Caco-2 (cell line): Measurements from ENCODE around the gene GALNT14. TPM values are rescaled to one million over a fixed set of nuclear protein-coding genes. Genes with fewer than 3 reads are reported as not detected.

Experiments used
- BruUV-seq: library from RNA; stranded (reverse); fragments of 400-500 nt; replicated peaks from 2 replicates; lab custom pipeline; 2021; lab: Mats Ljungman, UMichigan
- CTCF ChIA-PET: fragments of 300-600 bp; sonication (Branson Sonifier 250); formaldehyde crosslinking; loops from one replicate; lab custom pipeline; 2022; ENCODE audit warnings: antibody characterized with exemption; lab: Charles Lee
- POLR2A ChIA-PET: fragments of 300-600 bp; sonication (Branson Sonifier 250); formaldehyde crosslinking; loops from one replicate; lab custom pipeline; 2022; ENCODE audit warnings: antibody characterized with exemption; lab: Charles Lee
- DNase-seq, 2 experiments: peaks; one replicate each; pipeline versions ENCODE4 v3.0.0 to v3.0.0-alpha.2; 2020 to 2022
- H3K27me3 ChIP-seq: replicated peaks from 2 replicates; pipeline ENCODE4 v1.6.0; 2011; ENCODE audit warnings: low read length; ENCODE audit not compliant: control insufficient read depth, insufficient read depth
- H3K36me3 ChIP-seq: 2 replicates; pipeline ENCODE4 v1.5.1; 2011; ENCODE audit warnings: low read length; ENCODE audit not compliant: control insufficient read depth, insufficient read depth
- H3K4me1 ChIP-seq: fragments of 250-450 bp; sonication (Bioruptor Pico); 2 replicates; pipeline ENCODE4 v1.5.1; 2020; ENCODE audit warnings: mild to moderate bottlenecking
- H3K4me3 ChIP-seq: 2 replicates; pipeline ENCODE4 v1.5.1; 2011; ENCODE audit warnings: low read depth, mild to moderate bottlenecking, control low read depth, low read length
- H3K9me3 ChIP-seq: fragments of 250-450 bp; sonication (Bioruptor Pico); 2 replicates; pipeline ENCODE4 v1.5.1; 2020; ENCODE audit warnings: mild to moderate bottlenecking, moderate library complexity
- H3K27ac Mint-ChIP-seq: one replicate; pipeline ENCODE4 v1.8.0; 2022; ENCODE audit warnings: mixed read lengths; ENCODE audit not compliant: unreplicated experiment
- H3K27me3 Mint-ChIP-seq: one replicate; pipeline ENCODE4 v1.8.0; 2022; ENCODE audit warnings: mixed read lengths; ENCODE audit not compliant: insufficient read depth, unreplicated experiment
- H3K36me3 Mint-ChIP-seq: one replicate; pipeline ENCODE4 v1.8.0; 2022; ENCODE audit warnings: mild to moderate bottlenecking, mixed read lengths; ENCODE audit not compliant: insufficient read depth, unreplicated experiment
- H3K4me1 Mint-ChIP-seq: one replicate; pipeline ENCODE4 v1.8.0; 2022; ENCODE audit warnings: low read depth, mixed read lengths; ENCODE audit not compliant: unreplicated experiment
- H3K4me3 Mint-ChIP-seq: one replicate; pipeline ENCODE4 v1.8.0; 2022; ENCODE audit warnings: mild to moderate bottlenecking, moderate library complexity, mixed read lengths; ENCODE audit not compliant: unreplicated experiment
- H3K9me3 Mint-ChIP-seq: one replicate; pipeline ENCODE4 v1.8.0; 2022; ENCODE audit warnings: mixed read lengths; ENCODE audit not compliant: unreplicated experiment
- intact Hi-C: fragments of 100-400 bp; cut with micrococcal nuclease; formaldehyde crosslinking; loops from one replicate; pipeline ENCODE4 v1.10.0; 2022; ENCODE audit not compliant: unreplicated experiment
- total RNA-seq: library from RNA; stranded (reverse); gene quantifications from 2 replicates; pipeline ENCODE4 v1.2.3, GENCODE V29; 2022
- TF ChIP-seq, protein P1 (sequence below), 2 experiments: fragments of 200-600 bp in 1 of 2; IDR thresholded peaks; 1 replicate in 1 of 2; 2 replicates in 1 of 2; pipeline versions ENCODE4 v1.5.1 to v1.8.0; 2011 to 2022; ENCODE audit warnings: antibody characterized with exemption in 1 of 2, control low read depth in 1 of 2, inconsistent platforms in 1 of 2, low read depth in 1 of 2, low read length in 1 of 2, mild to moderate bottlenecking in 1 of 2, moderate library complexity in 1 of 2; ENCODE audit not compliant: insufficient read depth in 1 of 2, severe bottlenecking in 1 of 2, unreplicated experiment in 1 of 2

The GALNT14 gene
- total RNA-seq, 1 experiment from 2014 or later = not detected

DNA sequence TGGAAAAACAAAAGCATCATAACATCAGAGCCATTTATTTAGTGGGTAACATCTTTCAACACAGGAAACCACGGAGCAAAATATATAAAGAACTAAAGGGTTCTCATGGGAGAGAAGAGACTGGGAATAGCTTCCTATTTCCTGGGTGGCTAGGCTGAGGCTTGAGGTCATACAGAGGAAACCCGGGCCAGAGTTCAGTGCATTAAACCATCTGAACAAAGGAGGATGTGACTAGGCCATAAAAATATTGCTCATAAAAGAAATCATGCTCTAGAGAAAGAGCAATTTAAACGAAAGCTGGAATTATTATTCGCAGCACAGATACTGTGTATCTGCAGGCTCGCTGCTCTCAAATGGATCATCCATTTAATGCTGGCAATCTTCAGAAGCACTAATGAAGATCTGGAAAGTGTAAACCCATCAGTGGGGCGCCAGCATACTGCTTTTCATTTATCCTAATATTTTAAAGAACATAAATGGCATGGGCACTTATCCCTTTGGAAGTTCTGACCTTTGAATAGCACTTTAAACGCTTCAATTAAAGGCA, 83.3 kb downstream of the GALNT14 start:
- H3K9me3 ChIP-seq = no peaks in the 10 kb centered on the region
- ChIA-PET POLR2A (no interaction called here), CTCF (no interaction called here)
- H3K36me3 Mint-ChIP-seq = no peaks in the 10 kb centered on the region
- peaks cover 10% of the 10 kb centered on the region for H3K27me3 Mint-ChIP-seq
- no peaks in the 10 kb centered on the region for H3K36me3 ChIP-seq
- no peak overlapping the region for H3K4me3 Mint-ChIP-seq
- no peak for DNase-seq
- no peaks in the 10 kb centered on the region for H3K4me1 Mint-ChIP-seq
- intact Hi-C loops = no loop called here
- H3K27me3 ChIP-seq = no peaks in the 10 kb centered on the region
- no TSS peak for BruUV-seq
- no peak overlapping the region for H3K4me3 ChIP-seq
- H3K27ac Mint-ChIP-seq = no peak overlapping the region
- TF ChIP-seq, protein P1, sequence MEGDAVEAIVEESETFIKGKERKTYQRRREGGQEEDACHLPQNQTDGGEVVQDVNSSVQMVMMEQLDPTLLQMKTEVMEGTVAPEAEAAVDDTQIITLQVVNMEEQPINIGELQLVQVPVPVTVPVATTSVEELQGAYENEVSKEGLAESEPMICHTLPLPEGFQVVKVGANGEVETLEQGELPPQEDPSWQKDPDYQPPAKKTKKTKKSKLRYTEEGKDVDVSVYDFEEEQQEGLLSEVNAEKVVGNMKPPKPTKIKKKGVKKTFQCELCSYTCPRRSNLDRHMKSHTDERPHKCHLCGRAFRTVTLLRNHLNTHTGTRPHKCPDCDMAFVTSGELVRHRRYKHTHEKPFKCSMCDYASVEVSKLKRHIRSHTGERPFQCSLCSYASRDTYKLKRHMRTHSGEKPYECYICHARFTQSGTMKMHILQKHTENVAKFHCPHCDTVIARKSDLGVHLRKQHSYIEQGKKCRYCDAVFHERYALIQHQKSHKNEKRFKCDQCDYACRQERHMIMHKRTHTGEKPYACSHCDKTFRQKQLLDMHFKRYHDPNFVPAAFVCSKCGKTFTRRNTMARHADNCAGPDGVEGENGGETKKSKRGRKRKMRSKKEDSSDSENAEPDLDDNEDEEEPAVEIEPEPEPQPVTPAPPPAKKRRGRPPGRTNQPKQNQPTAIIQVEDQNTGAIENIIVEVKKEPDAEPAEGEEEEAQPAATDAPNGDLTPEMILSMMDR (IDR thresholded peaks at IDR 0.05; ENCODE audit: insufficient read depth in 1 of 2, low read depth in 1 of 2, low read length in 1 of 2, severe bottlenecking in 1 of 2, unreplicated experiment in 1 of 2) = no peak
- no peaks in the 10 kb centered on the region for H3K9me3 Mint-ChIP-seq
- H3K4me1 ChIP-seq = no peaks in the 10 kb centered on the region

DNA sequence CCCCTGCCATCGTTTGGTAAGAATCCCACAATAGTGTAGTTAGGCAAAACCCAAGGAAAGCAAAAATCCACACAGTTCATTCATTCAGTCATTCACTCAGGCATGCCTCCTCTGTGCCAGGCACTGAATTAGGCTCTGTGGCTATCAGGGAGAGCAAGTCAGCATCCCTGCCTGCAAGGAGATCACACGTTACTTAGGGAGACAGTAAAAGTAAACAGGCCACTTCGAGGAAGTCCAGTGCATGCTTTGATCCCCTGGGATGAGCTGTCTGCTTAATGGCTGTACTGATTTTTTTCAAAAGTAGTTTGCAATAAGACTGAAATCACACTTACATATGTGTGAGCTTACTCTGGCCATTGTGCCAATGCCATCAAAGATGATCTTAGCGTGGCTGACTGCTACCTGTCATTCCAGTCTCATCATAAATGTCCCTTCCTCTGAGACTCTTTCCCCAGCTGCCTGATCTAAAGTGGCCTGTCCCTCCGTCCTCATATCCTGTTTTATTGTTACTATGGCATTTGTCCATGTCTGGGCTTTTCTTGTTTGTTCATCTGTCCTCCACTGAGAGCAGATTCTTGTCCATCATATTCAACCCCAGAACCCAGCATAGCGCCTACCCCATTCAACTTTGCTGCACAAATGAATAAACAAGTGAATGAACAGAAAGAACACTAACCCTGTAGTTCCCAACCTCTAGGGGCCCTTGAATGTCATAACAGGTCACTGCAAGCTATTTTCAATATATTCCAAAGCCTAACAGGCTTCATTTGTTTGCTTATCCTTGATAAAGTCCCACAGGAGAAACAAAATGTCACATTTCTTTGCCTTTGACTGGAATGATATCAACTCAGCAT, 84.1 kb downstream of the GALNT14 start:
- Histone ChIP-seq H3K27me3 (no peaks in the 10 kb centered on the region), H3K4me1 (no peaks in the 10 kb centered on the region), H3K9me3 (no peaks in the 10 kb centered on the region), H3K4me3 (no peak overlapping the region), H3K36me3 (no peaks in the 10 kb centered on the region)
- intact Hi-C loops = no loop called here
- ChIA-PET POLR2A (no interaction called here), CTCF (no interaction called here)
- no peak for DNase-seq
- Mint-ChIP-seq H3K9me3 (no peaks in the 10 kb centered on the region), H3K4me3 (no peak overlapping the region), H3K4me1 (no peaks in the 10 kb centered on the region), H3K36me3 (no peaks in the 10 kb centered on the region), H3K27ac (no peak overlapping the region), H3K27me3 (peaks cover 10% of the 10 kb centered on the region)
- no TSS peak for BruUV-seq
- TF ChIP-seq, protein P1 (IDR thresholded peaks at IDR 0.05; ENCODE audit: insufficient read depth in 1 of 2, low read depth in 1 of 2, low read length in 1 of 2, severe bottlenecking in 1 of 2, unreplicated experiment in 1 of 2) = no peak

DNA sequence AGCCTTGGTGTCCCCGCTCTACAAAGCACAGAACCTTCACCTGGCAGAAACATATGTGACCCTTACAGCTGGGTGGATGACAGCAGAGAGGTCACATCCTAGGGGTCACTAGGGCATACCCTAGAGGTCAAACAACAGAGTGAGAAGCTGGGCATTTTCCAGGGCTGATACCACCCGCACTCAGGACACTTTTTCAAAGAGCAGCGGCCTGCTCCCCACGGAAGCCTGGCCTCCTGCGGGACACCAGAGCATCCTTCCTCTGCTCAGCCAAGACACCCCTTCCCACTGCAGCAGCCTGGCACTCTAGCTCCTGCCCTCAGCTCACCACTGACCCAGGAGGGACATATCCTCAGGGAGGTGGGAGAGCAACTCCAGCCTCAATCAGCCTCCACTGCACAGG, 86.0 kb downstream of the GALNT14 start:
- intact Hi-C loops = no loop called here
- Mint-ChIP-seq H3K36me3 (no peaks in the 10 kb centered on the region), H3K9me3 (no peaks in the 10 kb centered on the region), H3K27ac (no peak overlapping the region), H3K27me3 (peaks cover 10% of the 10 kb centered on the region), H3K4me1 (no peaks in the 10 kb centered on the region), H3K4me3 (no peak overlapping the region)
- DNase-seq = no peak
- TF ChIP-seq, protein P1 (IDR thresholded peaks at IDR 0.05; ENCODE audit: insufficient read depth in 1 of 2, low read depth in 1 of 2, low read length in 1 of 2, severe bottlenecking in 1 of 2, unreplicated experiment in 1 of 2) = no peak
- Histone ChIP-seq H3K36me3 (no peaks in the 10 kb centered on the region), H3K4me3 (no peak overlapping the region), H3K27me3 (no peaks in the 10 kb centered on the region), H3K9me3 (no peaks in the 10 kb centered on the region), H3K4me1 (no peaks in the 10 kb centered on the region)
- ChIA-PET CTCF (no interaction called here), POLR2A (no interaction called here)
- no TSS peak for BruUV-seq
